Adrenal gland (tissue), 12 donors: ENCODE results near the gene TSPAN18. TPM values are rescaled to one million over a fixed set of nuclear protein-coding genes. Genes with fewer than 3 reads are reported as not detected.
A peak's percentile ranks its signal among the peaks of the same experiment; 100 is the strongest.

Experiments used
- DNase-seq, 7 donors: peaks; one replicate each; pipeline ENCODE4 v3.0.0-alpha.2; 2019 to 2020
- H3K27ac ChIP-seq, 5 donors: fragments of 200-600 bp; sonication (generic) in 4 of 5; 1 replicate in 3 of 5; 2 replicates in 2 of 5; pipeline versions ENCODE4 v1.5.1 to v1.8.0; 2016 to 2020; ENCODE audit warnings: mild to moderate bottlenecking in 1 of 5
- H3K27me3 ChIP-seq: fragments of 200-600 bp; 2 replicates; pipeline ENCODE4 v1.8.0; 2021
- H3K36me3 ChIP-seq, 2 donors: fragments of 200-600 bp; replicated peaks in 1 of 2; 1 replicate in 1 of 2; 2 replicates in 1 of 2; pipeline versions ENCODE4 v1.5.1 to v1.8.0; 2018 to 2022
- H3K4me1 ChIP-seq, 2 donors: fragments of 200-600 bp; replicated peaks in 1 of 2; 1 replicate in 1 of 2; 2 replicates in 1 of 2; pipeline versions ENCODE4 v1.5.1 to v1.8.0; 2018 to 2021
- H3K4me3 ChIP-seq, 4 donors: fragments of 200-600 bp; sonication (generic) in 3 of 4; one replicate each; pipeline ENCODE4 v1.5.1; 2016 to 2018
- H3K9me3 ChIP-seq, 3 donors: fragments of 200-600 bp; sonication (generic) in 1 of 3; replicated peaks in 1 of 3; 1 replicate in 2 of 3; 2 replicates in 1 of 3; pipeline versions ENCODE4 v1.5.1 to v1.8.0; 2016 to 2021
- POLR2A ChIP-seq, 2 donors: fragments of 450-650 bp; IDR thresholded peaks; one replicate each; pipeline ENCODE4 v1.6.1; 2017; ENCODE audit warnings: antibody characterized with exemption in 2 of 2, mild to moderate bottlenecking in 2 of 2, moderate library complexity in 1 of 2
- WGBS, 4 donors: extraction: QIAGEN DNeasy Blood & Tissue Kit in 2 of 4; methylation state at CpG; one replicate each; pipeline versions ENCODE4 v1.1.5 to v1.1.7; 2013 to 2017; 5-methylcytosine and 5-hydroxymethylcytosine counted together
- intact Hi-C, 2 donors: fragments of 100-400 bp; cut with DNase I; formaldehyde crosslinking; loops; one replicate each; pipeline versions ENCODE4 v1.14.1 to v1.15.0; 2022 to 2023
- polyA plus RNA-seq, 3 donors: library from polyadenylated mRNA; stranded (reverse); fragments of 200-250 nt in 2 of 3; fragments of 350-450 nt in 1 of 3; fragmentation: Illumina TruSeq in 1 of 3; extraction: RNeasy Lipid Tissue Mini Kit (QIAGEN cat#74804) in 1 of 3; gene quantifications; one replicate each; pipeline ENCODE4 v1.2.3, GENCODE V29; 2013 to 2014
- total RNA-seq, 9 donors: library from RNA; depleted of rRNA in 4 of 9; stranded (reverse); fragments of >200 nt in 4 of 9; fragments of 120-200 nt in 1 of 9; fragmentation: NEBNext Ultra II Directional in 1 of 9; extraction: Animal tissue kit (Norgen Biotek cat#: 25700) in 1 of 9; gene quantifications; one replicate each; pipeline versions ENCODE4 v1.1.0 to v1.2.4, GENCODE V29; 2013 to 2023
- TF ChIP-seq, protein P1 (sequence below), 6 experiments: fragments of 450-650 bp in 4 of 6; fragments of 200-600 bp in 2 of 6; sonication (generic) in 1 of 6; IDR thresholded peaks; 1 replicate in 5 of 6; 2 replicates in 1 of 6; pipeline versions ENCODE4 v1.5.1 to v1.8.0; 2016 to 2021; ENCODE audit warnings: antibody characterized with exemption in 6 of 6, mild to moderate bottlenecking in 2 of 6, moderate library complexity in 1 of 6
- donor health status: healthy with polysubstance abuse.
- donor health status: Bipolar disorder and iron deficiency.
- donor health status: DM: yes; HTN: yes; CAD: no.
- donor health status: DM: no; HTN: no; CAD: no.
- donor health status: DM: no; HTN: no; CAD: no.
- donor health status: DM: yes; HTN: yes; CAD: no.

The TSPAN18 gene
- total and polyA plus RNA-seq, 12 donors = 24.5 to 168 (median 58.4) TPM

DNA sequence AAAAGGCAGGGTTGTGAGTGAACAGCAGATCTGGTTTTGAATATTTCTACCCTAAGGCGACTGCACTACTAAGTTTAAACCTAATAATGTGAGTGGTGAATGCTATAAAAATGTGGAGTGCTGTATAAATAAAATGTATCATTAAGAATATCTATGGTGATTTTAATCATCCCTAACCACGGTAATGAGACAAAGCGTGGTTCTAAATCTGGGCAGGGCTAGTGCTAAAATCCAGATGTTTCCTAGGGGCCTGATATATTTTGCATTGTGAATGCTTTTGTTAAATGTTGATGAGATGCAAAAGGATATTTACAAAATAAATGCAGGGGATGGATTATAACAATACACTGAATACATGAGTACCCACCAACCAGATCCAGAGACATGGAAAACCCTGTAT lies 58.1 kb downstream of the TSPAN18 start:
- Histone ChIP-seq H3K27ac (peak overlapping the region in 2 of 5 donors; percentile 47 to 51), H3K36me3 (no peaks in the 10 kb centered on the region), H3K4me3 (no peak overlapping the region), H3K4me1 (peaks cover 12 to 38% of the 10 kb centered on the region in 2 donors), H3K27me3 (no peaks in the 10 kb centered on the region), H3K9me3 (no peaks in the 10 kb centered on the region)
- 84% methylated on average over 3 of the region's 3 CpGs for WGBS, 4 donors
- TF ChIP-seq, protein P1, sequence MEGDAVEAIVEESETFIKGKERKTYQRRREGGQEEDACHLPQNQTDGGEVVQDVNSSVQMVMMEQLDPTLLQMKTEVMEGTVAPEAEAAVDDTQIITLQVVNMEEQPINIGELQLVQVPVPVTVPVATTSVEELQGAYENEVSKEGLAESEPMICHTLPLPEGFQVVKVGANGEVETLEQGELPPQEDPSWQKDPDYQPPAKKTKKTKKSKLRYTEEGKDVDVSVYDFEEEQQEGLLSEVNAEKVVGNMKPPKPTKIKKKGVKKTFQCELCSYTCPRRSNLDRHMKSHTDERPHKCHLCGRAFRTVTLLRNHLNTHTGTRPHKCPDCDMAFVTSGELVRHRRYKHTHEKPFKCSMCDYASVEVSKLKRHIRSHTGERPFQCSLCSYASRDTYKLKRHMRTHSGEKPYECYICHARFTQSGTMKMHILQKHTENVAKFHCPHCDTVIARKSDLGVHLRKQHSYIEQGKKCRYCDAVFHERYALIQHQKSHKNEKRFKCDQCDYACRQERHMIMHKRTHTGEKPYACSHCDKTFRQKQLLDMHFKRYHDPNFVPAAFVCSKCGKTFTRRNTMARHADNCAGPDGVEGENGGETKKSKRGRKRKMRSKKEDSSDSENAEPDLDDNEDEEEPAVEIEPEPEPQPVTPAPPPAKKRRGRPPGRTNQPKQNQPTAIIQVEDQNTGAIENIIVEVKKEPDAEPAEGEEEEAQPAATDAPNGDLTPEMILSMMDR (IDR thresholded peaks at IDR 0.05) = no peak
- TF ChIP-seq POLR2A (IDR thresholded peaks at IDR 0.05) = no peak
- DNase-seq = no peak
- intact Hi-C loops = loop anchor here in 1 of 2 donors (10.0 kb wide), 1 partner anchor 110 kb away; no protein-coding TSS in a partner anchor

DNA sequence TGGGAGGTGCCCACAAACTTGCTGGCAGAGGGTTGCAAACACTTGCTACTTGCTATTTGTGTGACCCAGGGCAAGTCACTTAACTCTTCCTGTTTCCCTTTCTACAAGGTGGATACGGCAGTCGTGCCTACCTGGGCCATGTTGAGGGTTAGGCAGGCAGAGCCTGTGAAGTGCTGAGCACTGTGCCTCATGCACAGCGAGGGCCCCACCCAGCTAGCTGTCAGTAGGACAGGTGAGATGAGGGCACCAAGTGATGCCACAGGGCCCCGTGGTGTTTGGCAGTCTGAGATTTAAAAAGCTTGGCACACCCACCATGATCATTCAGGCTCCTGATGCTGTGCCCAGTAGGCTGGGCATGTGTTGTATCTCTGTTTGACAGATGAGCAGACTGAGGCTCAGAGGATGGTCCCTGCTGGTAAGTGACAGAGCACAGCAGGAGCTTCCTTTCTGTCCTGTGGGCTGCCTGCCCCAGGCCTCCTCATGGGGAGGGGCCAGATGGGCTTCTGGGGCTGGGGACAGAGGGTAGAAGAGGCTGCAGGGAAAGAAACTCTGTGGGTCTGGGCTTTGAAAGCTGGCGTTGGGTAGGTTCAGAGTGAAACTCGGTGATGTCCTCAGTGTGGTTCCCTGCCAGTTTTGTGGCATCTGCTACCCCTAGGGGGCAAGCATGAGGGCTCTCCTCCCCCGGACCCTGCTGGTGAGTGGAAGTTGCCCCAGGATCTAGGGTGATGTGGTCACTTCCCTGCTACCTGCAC lies 59.3 kb downstream of the TSPAN18 start:
- intact Hi-C loops = loop anchor here in 1 of 2 donors (10.0 kb wide), 1 partner anchor 109 kb away; no protein-coding TSS in a partner anchor
- H3K4me1 ChIP-seq = peaks cover 7 to 28% of the 10 kb centered on the region in 2 donors

DNA sequence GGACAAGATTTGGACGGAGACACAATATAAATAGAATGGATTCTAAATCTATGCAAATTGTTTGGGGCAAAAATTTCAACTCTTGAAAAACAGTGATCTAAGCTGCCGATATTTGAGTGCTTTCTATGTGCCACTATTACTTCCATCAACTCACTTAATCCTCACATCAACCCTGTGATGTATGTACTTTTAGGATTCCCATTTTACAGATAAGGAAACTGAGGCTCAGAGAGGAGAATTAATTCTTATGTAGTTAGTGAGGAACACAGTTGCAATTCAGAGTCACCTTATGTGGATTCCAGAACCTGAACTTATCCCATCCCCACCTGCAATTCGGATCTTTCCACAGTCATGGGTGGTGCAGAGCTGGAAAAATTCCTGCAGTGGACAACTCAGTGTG lies 60.3 kb downstream of the TSPAN18 start:
- no peaks in the 10 kb centered on the region for H3K27me3 ChIP-seq
- no peak for DNase-seq
- peaks cover 0 to 27% of the 10 kb centered on the region in 2 donors for H3K4me1 ChIP-seq
- H3K4me3 ChIP-seq = no peak overlapping the region
- no peaks in the 10 kb centered on the region for H3K36me3 ChIP-seq
- H3K9me3 ChIP-seq = no peaks in the 10 kb centered on the region
- H3K27ac ChIP-seq = no peak overlapping the region
- no peak for TF ChIP-seq POLR2A (IDR thresholded peaks at IDR 0.05)
- TF ChIP-seq, protein P1 (IDR thresholded peaks at IDR 0.05) = no peak
- intact Hi-C loops = loop anchor here in 1 of 2 donors (10.0 kb wide), 1 partner anchor 108 kb away; no protein-coding TSS in a partner anchor
- WGBS, 4 donors = 87 to 93% (median 92%) methylated on average over 3 of the region's 3 CpGs

More for the DNA sequence above, 59.3 kb downstream of the TSPAN18 start:
- Histone ChIP-seq H3K27me3 (no peaks in the 10 kb centered on the region), H3K9me3 (no peaks in the 10 kb centered on the region), H3K27ac (no peak overlapping the region), H3K4me3 (no peak overlapping the region), H3K36me3 (no peaks in the 10 kb centered on the region)
- DNase-seq = no peak
- WGBS, 4 donors = 67 to 82% (median 70%) methylated on average over 3 to 7 of the region's 7 CpGs
- TF ChIP-seq, protein P1 (IDR thresholded peaks at IDR 0.05) = peak in 1 of 6 experiments; percentile 16
- TF ChIP-seq POLR2A (IDR thresholded peaks at IDR 0.05) = no peak

DNA sequence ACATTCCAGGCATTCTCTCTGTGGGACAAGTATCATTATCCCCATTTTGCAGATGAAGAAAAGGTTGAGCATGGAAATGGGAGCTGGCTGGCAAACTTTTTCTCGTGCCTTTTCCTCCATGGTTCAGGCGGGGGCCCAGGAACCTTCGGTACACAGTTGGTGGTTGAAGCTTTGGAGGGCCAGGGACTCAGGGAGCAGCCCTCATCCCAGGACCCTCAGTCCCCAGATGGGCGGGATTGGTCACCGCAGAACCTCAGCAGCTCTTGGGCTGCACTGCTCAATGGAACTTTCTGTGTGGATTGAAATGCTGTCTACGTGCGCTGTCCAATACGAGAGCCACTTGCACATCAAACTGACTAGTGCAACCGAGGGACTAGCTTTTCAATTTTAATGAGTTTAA lies 61.2 kb downstream of the TSPAN18 start:
- Histone ChIP-seq H3K4me1 (peaks cover 0 to 27% of the 10 kb centered on the region in 2 donors), H3K36me3 (no peaks in the 10 kb centered on the region), H3K27ac (no peak overlapping the region), H3K4me3 (no peak overlapping the region), H3K27me3 (no peaks in the 10 kb centered on the region), H3K9me3 (no peaks in the 10 kb centered on the region)
- no peak for TF ChIP-seq POLR2A (IDR thresholded peaks at IDR 0.05)
- TF ChIP-seq, protein P1 (IDR thresholded peaks at IDR 0.05) = no peak
- WGBS, 4 donors = 89 to 97% (median 94%) methylated on average over 9 of the region's 9 CpGs
- DNase-seq = no peak
- intact Hi-C loops = loop anchor here in 1 of 2 donors (10.0 kb wide), 1 partner anchor 107 kb away; no protein-coding TSS in a partner anchor
